ENCODE data around the gene PPP1R7.
A peak's percentile ranks its signal among the peaks of the same experiment; 100 is the strongest.

PPP1R7 gene

DNA sequence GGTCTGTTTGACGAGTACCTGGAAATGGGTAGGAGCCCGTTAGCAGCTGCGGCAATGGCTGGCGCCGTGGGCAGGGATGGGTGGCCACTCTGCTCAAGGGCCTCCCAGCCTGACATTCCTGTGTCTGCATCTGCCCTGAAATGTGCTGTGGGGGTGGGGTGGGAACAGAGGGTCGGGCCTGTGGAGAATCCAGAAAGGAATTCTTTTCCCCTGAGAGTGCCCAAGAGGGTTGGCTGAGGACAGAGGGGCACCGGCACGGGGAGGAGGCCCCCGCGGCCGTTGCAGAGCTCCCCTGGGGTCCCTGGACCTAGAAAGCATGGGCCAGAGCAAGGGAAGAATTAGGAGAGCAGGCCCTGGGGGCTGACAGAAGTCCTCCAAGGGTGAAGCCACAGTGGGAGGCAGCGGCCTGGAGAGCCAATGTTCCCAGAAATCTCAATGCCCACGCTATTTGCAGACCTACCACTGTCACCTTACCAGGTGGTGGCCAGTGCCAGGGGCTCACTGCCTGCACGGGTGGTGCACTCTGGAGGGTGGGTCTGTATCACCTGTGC lies 66.0 kb downstream of the PPP1R7 start:
- DNase-seq = peak; percentile 45

DNA sequence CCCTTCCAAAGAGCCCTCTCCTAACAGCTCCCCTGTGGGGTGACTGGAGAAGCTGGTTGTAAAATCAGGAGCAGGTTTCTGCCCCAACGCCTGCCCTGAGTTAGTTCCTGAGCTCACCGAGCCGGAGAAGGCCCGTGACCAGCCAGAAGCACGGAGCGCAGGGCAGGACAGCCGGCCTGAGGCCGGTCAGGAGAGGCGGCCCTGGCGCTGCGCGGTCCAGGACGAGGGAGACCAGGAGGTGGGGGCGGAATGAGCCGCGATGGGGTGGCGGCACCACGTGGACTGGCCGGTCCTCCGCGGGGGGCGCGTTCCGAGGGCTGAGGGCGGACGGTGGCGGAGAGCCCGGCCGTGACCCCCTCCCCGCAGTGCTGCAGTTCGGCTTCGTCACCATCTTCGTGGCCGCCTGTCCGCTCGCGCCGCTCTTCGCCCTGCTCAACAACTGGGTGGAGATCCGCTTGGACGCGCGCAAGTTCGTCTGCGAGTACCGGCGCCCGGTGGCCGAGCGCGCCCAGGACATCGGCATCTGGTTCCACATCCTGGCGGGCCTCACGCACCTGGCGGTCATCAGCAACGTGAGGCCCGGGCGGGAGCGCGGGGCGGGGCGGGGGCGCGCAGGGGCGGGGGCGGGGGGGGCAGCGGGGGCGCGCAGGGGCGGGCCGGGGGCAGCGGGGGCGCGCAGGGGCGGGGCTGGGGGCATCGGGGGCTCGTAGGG lies 67.2 kb downstream of the PPP1R7 start:
- DNase-seq = peak; percentile 57

DNA sequence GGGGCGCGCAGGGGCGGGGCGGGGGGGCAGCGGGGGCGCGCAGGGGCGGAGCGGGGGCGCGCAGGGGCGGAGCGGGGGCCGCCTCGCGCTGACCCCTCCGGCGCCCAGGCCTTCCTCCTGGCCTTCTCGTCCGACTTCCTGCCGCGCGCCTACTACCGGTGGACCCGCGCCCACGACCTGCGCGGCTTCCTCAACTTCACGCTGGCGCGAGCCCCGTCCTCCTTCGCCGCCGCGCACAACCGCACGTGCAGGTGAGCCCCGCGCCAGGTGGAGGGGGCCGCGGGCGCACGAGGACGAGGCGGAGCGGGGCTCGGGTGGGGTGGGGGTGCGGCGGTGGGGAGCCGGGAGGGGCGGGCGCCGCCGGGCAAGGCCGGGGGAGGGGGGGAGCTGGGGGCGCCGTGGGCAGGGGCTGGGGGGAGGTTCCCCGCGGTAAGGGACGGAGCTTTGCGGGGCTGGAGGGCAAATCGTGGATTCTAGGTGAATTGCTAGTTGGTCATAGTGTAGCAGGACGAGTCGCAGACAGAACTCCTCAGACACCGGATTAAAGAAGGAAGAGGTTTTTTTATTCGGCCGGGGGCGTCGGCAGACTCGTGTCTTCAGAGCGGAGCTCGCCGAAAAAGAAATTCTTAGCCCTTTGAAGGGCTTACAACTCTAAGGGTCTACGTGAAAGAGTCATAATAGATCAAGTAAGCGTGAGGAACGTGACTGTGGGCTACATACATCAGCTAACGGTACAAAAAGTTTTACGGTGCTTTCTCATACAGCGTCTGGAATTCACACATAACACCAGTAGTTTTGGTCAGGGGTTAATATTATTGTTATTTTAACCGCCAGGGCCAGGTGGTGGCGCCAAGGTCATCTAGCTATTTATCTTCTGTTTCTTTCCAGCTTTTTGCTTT lies 68.1 kb downstream of the PPP1R7 start:
- DNase-seq = peak; percentile 25

DNA sequence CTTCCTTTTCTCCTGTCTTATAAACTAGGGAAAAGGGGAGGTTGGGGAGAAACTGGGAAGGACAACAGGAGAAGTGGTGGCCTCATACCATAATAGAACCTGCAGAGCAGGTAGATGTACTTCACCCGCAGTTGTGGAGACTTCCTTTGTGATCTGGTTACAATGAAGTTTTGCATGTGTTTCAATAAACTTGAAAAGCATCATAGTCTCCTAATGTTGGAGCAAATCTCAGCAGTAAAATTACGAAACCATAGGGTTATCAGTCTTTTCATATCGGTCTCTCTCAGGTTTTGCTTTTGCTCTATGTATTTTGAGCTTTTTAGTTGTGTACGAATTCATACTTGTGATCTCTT lies 68.7 kb downstream of the PPP1R7 start:
- no peak for DNase-seq

DNA sequence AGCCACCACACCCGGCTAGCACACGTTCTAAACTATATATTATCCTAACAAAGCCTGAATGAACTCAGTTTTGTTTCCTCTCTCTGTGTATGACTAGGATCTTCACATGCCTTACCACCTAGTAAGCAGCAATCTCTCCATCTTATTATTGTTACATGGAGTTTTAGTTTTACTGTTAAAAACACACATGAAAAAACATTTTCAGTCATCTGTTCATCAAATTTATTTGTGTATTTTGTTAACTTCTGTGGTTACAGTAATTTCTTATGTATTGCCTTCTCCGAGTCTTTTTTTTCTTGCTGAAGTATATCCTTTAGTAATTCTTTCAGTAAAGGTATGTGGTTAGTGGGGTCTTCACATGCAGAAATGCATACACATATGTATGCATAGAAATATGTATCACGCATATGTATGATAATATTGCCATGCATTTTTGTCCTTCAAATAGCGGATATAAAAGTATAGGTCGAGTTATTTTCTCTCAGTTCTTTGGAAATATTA lies 69.6 kb downstream of the PPP1R7 start:
- no peak for DNase-seq

DNA sequence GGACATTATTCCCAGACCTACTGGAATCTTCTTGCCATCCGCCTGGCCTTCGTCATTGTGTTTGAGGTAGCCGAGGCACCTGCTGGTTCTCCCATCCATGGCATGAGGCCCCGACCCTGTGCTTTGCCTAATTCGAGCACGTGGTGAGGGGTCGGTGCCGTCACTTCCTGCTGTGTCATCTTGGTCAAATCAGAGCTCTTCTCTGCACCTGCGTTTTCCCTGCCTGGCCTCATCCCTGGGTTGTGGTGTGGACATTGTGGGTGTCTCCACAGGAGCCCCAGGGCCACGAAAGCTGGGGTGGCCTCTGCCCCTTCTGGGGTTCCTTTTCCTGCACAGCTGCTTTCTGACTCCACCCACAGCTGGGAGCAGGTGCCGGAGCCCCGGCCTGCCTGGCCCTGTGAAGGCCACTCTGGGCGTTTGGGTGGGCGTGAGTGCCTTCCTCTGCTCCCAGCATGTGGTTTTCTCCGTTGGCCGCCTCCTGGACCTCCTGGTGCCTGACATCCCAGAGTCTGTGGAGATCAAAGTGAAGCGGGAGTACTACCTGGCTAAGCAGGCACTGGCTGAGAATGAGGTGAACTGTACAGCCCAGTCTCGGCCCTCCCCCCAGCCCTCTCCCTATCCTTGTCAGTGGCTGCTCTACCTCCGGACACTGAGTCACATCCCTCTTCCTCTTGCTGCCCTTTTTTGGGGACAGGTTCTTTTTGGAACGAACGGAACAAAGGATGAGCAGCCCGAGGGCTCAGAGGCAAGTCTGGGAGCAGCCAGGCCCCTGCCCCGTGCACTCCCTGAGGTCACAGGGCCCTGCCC lies 73.1 kb downstream of the PPP1R7 start:
- DNase-seq = peak; percentile 12

DNA sequence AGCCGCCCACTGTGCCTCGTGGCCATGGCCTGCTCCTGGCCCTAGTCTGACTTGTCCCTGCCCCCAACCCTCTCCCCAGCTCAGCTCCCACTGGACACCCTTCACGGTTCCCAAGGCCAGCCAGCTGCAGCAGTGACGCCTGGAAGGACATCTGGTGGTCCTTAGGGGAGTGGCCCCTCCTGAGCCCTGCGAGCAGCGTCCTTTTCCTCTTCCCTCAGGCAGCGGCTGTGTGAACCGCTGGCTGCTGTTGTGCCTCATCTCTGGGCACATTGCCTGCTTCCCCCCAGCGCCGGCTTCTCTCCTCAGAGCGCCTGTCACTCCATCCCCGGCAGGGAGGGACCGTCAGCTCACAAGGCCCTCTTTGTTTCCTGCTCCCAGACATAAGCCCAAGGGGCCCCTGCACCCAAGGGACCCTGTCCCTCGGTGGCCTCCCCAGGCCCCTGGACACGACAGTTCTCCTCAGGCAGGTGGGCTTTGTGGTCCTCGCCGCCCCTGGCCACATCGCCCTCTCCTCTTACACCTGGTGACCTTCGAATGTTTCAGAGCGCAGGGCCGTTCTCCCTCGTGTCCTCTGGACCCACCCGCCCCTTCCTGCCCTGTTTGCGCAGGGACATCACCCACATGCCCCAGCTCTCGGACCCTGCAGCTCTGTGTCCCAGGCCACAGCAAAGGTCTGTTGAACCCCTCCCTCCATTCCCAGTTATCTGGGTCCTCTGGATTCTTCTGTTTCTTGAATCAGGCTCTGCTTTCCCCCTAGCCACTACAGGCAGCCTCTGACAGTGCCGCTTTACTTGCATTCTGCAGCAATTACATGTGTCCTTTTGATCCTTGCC lies 74.0 kb downstream of the PPP1R7 start:
- DNase-seq = peak; percentile 63

DNA sequence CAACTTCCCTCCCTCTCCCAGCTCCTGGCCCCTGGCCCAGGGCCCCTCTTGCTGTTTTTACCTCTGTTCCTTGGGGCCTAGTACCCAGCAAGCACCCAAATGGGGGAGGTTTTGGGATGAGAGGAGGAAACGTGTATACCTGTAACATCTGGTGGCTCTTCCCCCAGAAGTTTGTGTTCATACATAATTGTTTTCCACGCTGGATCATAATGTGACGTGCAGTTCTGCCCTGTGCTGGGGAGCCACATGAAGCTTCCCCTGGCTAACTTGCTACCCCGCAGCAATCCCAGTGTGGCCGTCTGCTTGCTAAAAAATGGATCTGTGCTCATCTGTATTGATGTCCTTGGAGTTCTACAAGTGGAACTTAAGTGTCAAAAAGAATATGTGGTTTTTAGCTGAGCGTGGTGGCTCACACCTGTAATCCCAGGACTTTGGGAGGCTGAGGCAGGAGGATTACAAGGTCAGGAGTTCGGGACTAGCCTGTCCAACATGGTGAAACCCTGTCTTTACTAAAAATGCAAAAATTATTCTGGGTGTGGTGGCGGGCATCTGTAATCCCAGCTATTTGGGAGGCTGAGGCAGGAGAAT lies 74.7 kb downstream of the PPP1R7 start:
- DNase-seq = no peak

DNA sequence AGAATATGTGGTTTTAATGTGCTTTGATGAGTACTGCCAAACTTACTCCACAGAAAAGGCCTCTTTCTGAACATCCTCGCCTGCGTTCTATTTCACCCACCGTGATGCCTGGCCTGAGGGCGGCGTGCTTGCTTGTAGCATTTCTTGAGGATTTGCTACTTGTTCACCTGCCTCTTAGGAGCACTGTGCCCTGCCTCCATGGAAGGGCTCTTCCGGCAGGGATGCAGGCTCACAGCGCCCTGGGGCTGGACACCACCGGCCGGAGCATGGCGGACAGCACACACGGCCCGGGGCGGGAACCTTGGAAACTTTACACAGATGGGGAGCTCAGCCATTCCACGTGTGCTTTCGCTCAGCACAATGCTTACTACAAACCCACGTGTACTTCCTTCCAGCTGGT lies 75.3 kb downstream of the PPP1R7 start:
- no peak for DNase-seq

DNA sequence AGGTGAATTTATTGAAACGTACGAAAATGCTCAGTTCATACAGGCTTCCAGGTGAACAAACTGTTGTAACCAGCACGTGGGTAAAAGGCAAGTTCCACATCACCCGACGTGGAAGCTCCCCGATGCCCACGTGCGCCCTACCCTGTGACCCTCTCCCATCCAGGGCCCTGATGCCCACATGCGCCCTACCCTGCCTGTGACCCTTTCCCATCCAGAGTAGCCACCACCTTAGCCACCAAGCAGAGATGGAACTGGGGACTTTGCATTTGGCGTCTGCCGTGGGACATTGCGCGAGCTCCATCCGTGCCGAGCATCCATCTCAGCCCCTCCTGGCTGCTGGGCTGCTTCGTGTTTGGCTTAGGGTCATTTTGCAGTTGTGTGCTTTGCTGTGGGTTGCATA lies 75.7 kb downstream of the PPP1R7 start:
- DNase-seq = no peak

DNA sequence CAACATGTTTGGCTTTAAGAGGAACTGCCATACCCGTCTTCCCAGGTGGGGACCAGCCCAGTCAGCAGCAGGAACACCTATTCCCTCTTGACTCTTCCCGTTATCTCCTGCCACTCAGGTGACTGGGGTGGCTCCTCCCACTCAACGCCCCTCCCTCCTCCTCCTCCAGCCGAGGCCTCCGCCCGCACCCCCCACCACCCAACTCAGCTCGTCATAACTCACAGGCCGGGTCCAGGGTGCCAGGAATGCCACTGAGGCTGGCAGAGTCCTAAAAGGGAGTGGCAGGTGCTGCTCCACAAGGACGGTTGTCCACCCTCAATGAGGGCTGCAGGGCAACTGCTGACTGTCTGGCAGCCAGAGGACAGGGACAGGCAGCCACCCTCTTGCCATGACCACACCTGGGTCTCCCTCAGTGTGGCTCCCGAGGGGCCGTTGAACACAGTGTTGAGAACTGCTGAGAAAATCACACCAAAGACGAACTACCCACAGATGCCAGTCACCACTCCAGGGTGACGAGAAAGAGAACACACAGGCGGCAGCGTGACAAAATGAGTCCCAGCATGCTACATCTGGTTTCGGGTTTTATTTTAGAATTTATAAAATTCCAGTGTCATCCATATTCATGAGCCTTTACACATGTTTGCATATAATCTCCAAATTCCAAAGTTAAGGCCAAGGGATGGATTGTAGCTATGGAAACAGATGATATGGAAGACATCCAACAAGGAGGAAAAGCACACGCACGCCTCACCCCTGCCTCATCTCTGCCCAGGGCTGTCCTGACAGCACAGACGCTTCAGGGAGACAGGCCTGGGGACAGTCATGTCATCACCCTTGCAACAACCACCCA lies 76.7 kb downstream of the PPP1R7 start:
- peak; percentile 32 for DNase-seq

DNA sequence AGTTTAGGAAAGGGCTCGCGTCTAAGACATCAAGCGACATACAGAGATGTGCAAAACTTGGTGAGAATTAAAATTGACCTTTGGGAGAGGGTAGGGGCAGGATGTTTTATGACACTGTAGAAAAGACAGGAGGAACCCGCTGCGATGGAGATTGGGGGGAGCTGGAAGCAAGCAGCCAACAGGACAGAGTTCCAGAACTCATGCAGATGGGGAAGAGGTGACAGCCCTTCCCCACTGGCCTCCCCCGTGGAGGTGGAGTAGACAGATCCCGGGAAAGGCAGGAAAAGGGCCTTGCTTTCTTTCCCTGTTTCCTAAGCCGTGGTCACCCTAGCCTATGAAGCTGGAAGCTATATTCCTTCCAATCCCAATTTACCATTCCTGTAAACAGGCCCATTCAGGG lies 77.3 kb downstream of the PPP1R7 start:
- no peak for DNase-seq

DNA sequence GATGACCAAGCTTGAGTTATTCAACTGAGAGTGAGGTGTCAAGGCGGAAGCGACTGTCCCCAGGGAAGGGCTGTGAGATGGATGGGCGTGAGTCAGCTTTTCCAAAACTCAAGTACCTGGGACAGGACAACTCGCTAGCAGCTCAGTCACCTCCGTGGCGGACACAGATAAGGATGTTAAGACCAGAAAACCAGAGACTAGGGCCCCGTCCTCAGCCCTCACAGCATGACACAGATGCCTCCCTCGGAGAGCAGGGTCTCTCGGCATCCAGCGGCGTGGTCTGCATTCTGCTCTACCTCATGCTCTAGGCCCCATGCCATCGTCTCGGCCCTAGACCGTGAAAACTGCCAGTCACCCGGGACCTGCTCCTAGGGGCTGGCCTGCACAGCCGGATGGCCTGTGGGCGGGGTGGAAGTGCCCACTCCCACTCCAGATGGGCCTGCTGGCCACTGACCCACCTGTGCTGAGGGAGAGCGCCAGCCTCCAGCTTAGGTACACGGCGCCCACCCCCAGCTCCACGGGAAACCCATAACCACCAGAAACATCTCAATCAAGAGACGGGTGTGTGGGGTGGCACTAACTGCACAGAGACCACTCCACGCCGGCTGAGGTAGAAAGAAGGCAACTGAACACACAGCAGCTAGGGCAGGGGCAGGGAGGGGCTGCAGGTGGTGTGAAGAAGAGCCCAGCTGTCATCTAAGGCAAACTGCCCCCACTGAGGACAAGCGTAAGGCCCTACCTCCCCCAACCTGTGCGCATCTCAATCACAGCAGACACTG lies 78.0 kb downstream of the PPP1R7 start:
- no peak for DNase-seq

DNA sequence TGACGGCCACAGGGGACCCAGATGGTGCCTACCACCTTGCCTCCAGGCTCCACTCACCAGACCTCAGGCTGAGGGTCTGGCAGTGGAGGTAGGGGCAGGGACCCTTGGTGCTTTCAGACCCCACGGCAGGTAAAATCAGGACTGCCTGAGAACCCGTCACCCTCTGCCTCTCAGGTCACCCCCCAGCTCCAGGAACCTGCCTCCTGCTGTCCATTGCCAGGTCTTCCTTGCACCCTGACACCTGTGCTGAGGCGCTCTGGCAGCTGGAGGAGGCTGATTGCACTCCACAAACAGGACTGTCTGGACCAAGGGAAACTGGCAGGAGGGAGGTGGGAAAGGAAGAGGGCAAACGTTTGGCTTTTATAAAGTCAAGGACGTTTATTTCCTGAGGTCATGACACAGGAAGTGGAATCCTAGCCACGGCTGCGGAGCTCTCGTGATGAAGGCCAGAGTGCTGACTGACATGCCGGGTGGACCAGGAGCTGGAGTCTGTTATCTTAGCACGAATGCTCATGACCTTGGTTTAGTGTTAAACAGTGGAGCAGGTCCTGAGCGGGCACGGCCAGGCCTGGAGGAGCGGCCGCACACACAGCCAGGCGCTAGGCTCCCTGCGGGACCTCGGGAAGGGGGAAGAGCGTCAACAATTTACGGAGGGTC lies 78.7 kb downstream of the PPP1R7 start:
- no peak for DNase-seq

DNA sequence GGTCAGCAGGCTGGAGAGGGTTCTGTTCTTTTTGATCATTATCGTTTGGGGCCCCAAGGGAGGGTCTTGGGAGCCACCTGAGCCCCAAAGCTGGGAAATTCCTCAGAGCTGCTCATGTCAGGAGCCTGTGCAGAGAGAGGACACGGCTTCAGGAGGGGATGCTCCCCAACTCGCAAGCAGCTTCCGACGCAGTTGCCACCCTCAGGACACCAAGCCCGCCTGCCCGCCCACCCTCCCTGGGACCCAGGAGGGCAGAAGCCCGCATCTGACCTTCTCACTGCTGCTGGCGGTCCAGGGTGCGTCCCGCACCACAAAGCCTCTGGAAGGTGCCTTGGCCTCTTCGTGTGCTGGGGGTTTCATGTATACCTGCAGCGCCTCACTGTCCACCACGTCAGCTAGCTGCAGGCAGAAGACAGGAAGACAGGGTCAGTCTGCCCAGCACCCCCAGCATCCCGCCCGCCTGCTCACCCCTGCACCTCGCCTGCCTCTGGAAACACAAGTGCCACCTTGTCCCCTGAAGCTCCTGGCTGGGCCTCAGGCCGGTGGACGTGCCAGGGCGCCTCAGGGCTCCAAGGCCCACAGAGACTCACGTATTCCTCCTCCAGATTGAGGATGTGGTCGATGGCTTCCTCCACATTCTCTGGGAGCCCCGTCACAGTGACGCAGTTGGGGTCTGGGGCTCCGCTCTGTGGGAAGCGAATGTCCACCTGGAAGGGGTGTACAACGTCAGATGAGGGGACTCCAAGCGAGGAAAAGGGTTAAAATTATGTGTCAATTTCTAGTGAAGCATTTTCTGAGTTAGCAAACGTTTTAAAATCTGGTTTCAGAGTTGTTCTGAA lies 79.5 kb downstream of the PPP1R7 start:
- DNase-seq = no peak

DNA sequence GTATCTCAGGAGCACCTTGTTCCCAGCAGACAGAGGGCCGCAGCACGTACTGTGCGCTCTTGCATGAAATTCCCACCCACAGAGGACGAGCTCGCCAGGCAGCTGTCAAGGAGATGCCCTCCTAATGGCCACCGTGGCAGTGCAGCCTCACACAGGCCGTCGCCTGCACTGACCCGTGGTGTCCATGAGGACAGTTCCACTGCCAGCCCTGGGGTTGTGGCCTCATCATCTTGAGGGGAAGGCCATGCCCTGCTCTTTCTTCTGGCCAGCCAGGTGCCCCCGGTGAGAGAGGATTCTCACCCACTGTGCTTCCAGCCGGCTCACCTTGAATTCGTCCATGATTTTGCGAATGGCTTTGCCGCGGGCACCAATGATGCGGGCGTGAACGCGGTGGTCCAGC lies 80.2 kb downstream of the PPP1R7 start:
- DNase-seq = no peak

DNA sequence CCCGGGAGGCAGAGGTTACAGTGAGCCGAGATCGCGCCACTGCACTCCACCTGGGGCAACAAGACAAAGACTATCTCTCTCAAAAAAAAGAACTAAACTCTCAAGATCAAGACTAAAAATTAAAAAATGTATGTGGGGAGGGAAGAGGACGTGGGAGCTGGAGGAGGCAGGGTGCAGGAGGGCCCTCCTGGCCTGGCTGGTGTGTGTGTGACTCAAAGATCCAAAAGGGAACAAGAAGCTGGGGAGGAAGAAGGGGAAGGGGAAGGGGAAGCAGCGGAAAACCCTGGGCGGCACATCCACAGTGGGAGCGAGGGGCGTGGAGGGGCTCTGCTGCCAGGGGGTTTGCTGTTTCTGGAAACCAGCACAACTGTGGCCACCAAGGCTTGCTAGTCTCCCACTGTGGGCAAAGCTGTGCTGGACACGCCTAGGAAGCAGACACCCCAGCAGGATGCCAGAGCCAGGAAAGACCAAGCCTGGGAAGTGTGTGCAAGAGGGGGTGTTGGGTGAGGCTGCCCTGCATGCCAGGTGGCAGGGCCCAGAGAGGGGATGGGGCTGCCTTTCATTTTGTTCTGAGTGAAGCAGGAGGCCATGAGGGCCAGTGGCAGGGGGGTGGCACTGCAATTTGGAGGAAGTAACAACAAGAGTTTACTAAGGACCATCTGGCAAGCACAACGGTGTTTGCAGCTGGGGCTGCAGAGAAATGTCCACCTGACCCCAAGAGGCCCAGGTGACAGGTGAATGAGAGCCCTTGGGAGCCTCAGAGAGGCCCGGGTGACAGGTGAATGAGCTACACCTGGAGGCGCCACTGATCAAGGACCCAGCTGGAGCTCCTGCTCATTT lies 82.7 kb downstream of the PPP1R7 start:
- DNase-seq = no peak
